Nasal cavity respiratory epithelium epithelial cell of viscerocranial mucosa (primary cell): ENCODE measurements around the gene C2CD2. TPM values are rescaled to one million over a fixed set of nuclear protein-coding genes. Genes with fewer than 3 reads are reported as not detected.

Experiments
- total RNA-seq: library from RNA; depleted of rRNA; stranded (reverse); fragments of >200 nt; gene quantifications from 2 replicates; pipeline ENCODE4 v1.2.3, GENCODE V29; 2014

C2CD2 gene
- 18.5 and 26.1 TPM in 2 replicates for total RNA-seq

DNA sequence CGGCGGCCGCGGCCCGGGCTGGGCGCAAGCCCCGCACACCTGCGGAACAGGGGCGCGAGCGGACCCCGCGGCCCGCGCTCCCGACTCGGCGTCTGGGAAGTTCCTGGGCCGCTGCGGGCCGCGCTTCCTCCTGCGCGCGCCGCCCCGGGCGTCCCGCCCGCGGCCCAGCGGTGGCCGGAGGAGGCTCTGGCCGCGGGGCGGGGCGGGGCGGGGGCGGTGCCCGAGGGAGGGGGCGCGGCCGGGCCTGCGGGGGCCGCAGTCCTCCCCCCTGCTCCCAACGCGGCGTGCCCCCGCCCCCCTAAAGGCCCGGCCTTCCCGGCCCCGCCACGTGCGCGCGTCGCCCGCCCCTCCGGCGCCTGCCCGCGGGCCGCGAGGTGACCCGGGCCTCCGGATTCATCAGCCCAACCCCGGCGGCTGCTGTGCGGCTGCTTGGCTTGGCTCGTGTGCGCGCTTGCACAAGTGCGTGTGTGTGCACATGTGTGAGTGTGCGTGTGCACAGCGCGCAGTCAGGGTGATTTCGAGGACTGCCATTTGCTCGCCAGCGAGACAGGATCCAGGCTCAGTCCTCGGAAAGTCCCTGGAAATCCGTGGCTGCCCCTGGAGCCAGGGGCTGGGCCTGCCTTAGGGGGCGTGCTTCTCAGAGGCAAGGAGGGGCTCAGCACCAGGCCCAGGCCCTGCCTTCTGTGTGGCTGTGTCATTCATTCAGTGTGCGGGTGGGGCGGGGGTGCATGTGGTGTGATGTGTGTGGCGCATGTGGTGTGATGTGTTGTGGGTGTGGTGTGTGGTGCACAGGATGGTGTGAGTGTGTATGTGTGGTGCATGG is at the start of gene C2CD2:
C2CD2 (minus strand) TSS at position 188 of the 823 bp plus-strand sequence. CDS start 370 bp downstream, outside the sequence.

DNA sequence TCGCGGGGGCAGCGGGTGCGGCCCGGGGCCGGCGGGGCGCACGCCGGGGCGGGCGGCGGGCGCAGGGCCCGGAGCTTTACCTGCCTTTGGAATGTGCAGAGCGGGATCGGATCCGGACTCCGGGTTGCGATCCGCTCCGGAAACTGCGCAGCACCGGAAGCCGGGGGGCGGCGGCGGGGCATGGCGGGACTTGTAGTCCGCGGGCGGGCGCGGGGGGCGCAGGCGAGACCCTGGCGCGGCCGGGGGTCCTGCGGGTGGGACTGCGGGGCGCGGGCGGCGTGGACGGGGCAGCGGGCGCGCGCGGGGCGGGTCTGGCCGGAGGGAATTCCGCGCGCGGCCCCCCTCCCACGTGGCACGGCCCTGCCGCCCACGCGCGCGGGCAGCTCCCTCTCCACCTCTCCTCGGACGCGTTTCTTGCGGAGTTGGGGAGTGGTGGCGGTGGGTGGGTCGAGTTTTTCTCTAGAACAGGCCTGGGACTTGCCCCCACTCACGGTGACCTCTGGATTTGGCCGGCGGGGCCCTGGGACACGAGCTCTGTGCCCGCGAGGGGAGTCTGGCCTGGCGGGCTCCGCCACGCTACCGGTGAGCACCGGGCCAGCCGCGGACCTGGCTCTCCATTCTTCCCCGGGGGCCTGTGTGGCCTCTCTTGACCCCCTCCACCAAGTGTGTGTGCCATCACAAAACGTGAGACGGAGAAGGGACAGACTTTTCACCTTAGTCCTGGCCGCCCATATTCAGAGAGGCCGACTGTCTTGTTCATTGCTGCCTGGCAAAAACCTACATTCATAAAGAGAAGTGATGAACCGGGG is 74.4 kb downstream of the C2CD2 start, which contains the start of gene PRDM15:
PRDM15 (minus strand) TSS at position 155 of the 809 bp plus-strand sequence. CDS start 18,981 bp downstream, outside the sequence.

Other genes starting within 250 kb of the C2CD2 start
- 28.0 and 70.5 TPM in 2 replicates for gene RIPK4, start 187.0 kb downstream of the C2CD2 start, total RNA-seq
- gene PRDM15, start 74.7 kb downstream of the C2CD2 start, total RNA-seq, result 6.5 and 10.7 TPM in 2 replicates
- 14.4 and 14.6 TPM in 2 replicates for gene ZBTB21, start 56.3 kb upstream of the C2CD2 start, total RNA-seq
- 0.07 TPM in 1 of 2 replicates, not detected in the other for gene UMODL1, start 117.3 kb upstream of the C2CD2 start, total RNA-seq